ENCODE results near the gene TUBB4A. TPM values are rescaled to one million over a fixed set of nuclear protein-coding genes. Genes with fewer than 3 reads are reported as not detected.

Gene TUBB4A
- total RNA-seq, 1 donor from 2014 or later: 0.58 TPM

GRCh38 chr19:6448045-6448444 lies 54.1 kb downstream of the TUBB4A start:
- Histone ChIP-seq H3K4me3 (no peak overlapping the region), H3K9me3 (no peaks in the 10 kb centered on the region), H3K36me3 (no peaks in the 10 kb centered on the region), H3K4me1 (no peaks in the 10 kb centered on the region), H3K27ac (no peak overlapping the region), H3K27me3 (no peaks in the 10 kb centered on the region)
- no peak for DNase-seq
- no peak for ATAC-seq
- no peak for TF ChIP-seq CTCF (IDR thresholded peaks at IDR 0.05)
- intact Hi-C loops (cut with DNase I): no loop called here

DNA sequence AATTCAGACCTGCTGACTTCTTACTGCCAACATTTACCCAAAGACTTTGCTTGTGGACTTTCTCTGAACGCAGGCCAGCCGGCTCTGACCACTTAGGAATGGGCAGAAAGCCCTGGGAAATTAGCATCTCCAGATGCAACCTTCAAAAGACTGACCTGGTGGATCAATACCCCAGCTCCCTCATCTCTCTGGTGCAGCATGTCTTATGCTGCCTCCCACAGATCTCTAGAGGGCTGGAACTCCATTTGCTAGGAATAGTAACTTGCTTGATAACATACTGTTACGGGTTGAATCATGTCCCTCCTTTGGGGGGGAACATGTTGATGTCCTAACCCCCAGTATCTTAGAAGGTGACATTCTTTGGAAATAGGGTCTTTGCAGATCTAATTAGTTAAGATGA lies 55.7 kb downstream of the TUBB4A start:
- no peak for DNase-seq

More for the DNA sequence above, 55.7 kb downstream of the TUBB4A start:
- H3K4me1 ChIP-seq: no peaks in the 10 kb centered on the region
- intact Hi-C loops (cut with DNase I): no loop called here
- no peaks in the 10 kb centered on the region for H3K9me3 ChIP-seq
- TF ChIP-seq CTCF (IDR thresholded peaks at IDR 0.05): no peak
- no peak overlapping the region for H3K27ac ChIP-seq
- no peak for ATAC-seq
- no peaks in the 10 kb centered on the region for H3K27me3 ChIP-seq
- no peaks in the 10 kb centered on the region for H3K36me3 ChIP-seq
- H3K4me3 ChIP-seq: no peak overlapping the region

Other genes starting within 250 kb of the TUBB4A start
- 73.4 TPM for gene MLLT1, start 222.3 kb downstream of the TUBB4A start, total RNA-seq
- gene ACER1, start 168.7 kb downstream of the TUBB4A start, total RNA-seq: not detected
- 57.7 TPM for gene CLPP, start 140.8 kb downstream of the TUBB4A start, total RNA-seq
- 57.2 TPM for gene ALKBH7, start 129.5 kb downstream of the TUBB4A start, total RNA-seq
- 1.7 TPM for gene PSPN, start 126.4 kb downstream of the TUBB4A start, total RNA-seq
- gene GTF2F1, start 109.1 kb downstream of the TUBB4A start, total RNA-seq: 47.4 TPM
- gene KHSRP, start 77.5 kb downstream of the TUBB4A start, total RNA-seq: 186 TPM
- gene SLC25A41, start 68.5 kb downstream of the TUBB4A start, total RNA-seq: not detected
- gene SLC25A23, start 42.5 kb downstream of the TUBB4A start, total RNA-seq: 51.4 TPM
- 48.4 TPM for gene CRB3, start 38.0 kb downstream of the TUBB4A start, total RNA-seq
- gene DENND1C, start 20.5 kb downstream of the TUBB4A start, total RNA-seq: 8.7 TPM
- gene TNFSF9, start 28.7 kb upstream of the TUBB4A start, total RNA-seq: 7.4 TPM
- 1.7 TPM for gene CD70, start 88.8 kb upstream of the TUBB4A start, total RNA-seq
- gene TNFSF14, start 167.9 kb upstream of the TUBB4A start, total RNA-seq: 4.4 TPM
- gene C3, start 218.3 kb upstream of the TUBB4A start, total RNA-seq: 1,129 TPM
- 81.2 TPM for gene GPR108, start 235.3 kb upstream of the TUBB4A start, total RNA-seq
- gene TRIP10, start 237.4 kb upstream of the TUBB4A start, total RNA-seq: 88.1 TPM

All from upper lobe of right lung (tissue), 1 donor.